DMS114 treated with DMSO at 0.1 percent for 48 hours (cell line): Measurements from ENCODE around the gene ST6GALNAC3.

ENCODE experiments used
- DNase-seq: peaks from one replicate; lab custom pipeline; 2025; ENCODE audit not compliant: unreplicated experiment; lab: John Stamatoyannopoulos, UW

Gene ST6GALNAC3

DNA sequence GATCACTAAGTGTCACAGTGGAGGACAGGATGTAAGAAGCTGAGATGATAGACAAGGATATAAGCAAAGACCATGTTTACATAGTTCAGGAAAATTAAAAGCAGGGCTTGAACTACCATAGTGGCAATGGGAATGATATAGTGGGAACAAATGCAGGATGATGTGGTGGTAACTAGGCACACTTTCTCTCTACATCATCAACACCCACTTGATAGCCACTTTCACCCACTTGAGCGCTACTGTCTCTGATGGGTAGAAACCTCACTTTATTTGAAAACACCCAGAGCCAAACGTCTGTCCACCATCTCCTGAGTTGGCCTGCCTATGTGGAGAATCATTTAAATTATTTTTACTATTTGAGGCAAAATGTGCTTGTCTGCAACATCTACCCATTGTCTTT, 487.7 kb downstream of the ST6GALNAC3 start:
- no peak for DNase-seq

DNA sequence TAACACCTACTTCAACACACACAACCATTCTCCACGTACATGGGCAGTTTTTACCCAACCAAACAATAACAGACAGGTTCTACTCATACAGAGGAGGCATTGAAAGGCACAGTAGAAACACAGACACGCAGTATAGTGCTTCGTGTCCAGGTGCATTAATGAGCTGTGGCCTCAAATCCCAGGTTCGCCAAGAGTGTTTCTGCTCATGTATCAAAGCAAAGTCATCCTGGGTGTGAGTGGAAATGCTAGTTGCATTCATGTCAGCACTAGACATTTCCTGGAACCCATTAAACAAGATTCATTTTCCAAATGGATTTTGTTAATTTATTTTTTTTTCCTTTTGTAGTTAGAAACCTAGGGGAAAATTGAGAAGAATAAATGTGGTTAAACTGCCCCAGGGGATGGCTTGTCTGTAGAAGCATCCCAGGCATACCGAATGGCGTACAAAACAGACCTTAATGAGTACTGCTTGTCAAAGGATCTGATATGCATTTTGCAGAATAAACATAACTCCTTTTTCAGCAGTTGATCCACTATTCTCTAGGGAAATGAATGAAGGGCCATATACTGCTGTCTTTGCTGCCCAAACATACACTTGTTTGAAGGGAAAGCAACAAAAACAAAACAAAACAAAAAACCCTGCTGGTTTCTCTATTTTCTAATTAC, 494.2 kb downstream of the ST6GALNAC3 start:
- no peak for DNase-seq

DNA sequence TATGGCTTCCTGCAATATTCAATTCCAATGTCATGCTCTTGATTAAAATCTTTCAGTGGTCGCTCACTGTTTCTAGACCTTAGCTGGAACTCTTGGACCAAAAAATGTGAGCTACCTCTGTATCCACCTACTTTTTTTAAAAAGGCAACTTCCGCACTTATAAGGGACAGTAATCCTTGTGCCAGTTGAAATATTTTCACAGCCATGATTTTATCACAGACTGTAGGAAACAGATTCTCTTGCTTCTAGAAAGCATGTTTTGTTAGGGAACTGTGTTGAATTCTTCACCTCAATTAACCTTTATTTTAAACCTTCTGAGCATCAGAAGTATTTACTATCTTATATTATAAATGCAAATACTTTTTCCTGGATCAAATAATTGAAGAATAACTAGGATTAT, 496.7 kb downstream of the ST6GALNAC3 start:
- no peak for DNase-seq

DNA sequence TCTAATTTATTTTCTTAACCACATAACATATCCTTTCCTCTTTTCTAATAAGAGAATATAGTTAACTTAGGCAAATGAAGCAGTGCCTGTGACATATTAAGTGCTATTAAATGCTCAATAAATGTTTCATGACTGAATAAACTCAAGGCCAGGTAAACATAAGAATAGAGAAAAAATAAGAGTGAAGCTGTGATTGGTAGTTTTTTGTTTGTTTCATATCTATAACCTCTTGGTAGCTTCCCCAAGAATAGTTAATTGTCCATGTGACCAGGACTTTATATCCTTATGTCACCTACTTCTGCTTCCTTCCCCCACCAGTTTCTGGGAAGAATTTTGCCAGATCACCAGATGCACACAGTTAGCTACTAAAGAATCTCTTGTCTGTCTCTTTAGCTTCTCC, 497.7 kb downstream of the ST6GALNAC3 start:
- no peak for DNase-seq

DNA sequence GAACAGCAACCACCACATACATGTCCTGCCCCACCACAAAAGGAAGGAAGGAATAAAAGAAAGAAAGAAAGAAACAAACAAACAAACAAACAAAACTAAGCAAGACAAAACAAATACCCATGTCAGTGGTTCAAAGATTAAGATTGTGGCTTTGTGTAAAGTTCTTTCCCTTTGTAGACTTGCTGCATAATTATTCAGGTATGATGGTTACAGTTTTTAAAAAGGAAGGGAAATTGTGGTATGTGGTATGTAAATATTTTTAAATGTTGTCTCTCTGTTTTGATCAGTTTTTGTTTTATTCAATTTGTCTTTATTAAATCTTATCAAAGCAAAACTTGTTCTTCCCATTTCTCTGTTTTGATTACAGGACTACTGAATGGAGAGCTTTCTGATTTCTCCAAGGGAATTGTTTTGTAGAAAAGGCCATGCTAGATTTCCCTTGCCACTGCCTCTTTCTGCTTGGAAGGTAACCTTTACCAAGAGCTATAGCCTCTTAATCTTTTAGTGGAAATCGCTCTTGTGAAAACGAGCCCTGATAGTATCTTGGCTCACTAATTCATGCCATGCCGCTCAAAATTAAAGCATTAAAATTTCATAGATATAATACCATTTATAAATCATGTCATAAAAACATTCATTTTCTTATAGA, 502.5 kb downstream of the ST6GALNAC3 start:
- DNase-seq, result no peak

DNA sequence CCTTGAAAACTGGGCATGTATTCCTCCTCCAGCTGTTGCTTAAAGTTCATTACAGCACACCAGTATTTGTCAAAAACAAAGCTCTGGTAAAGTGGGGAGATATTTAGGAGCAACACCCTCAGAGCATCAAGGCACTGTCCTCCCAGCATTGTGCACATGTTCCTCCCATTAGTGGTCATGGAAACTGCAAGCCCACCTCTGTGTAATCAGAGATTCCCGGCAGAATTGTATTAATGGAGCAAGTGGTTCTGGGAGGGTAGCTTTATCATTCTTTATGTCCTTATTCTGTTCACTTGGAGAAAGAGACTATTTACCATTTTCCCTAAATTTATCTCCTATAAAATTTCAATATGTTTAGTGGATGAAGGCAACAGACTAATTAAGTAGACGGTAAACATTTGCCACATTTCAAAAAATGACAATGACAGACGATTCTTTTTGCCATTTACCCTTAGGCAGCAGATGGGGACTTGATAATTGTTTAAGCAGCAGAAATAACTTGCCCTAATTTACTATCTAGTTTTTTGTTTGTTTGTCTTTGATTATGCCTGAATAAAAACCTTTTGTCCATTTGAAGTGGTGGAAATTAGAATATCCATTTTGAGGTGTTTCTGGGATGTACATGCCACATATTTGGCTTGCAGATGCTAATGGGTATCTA, 503.1 kb downstream of the ST6GALNAC3 start:
- no peak for DNase-seq

DNA sequence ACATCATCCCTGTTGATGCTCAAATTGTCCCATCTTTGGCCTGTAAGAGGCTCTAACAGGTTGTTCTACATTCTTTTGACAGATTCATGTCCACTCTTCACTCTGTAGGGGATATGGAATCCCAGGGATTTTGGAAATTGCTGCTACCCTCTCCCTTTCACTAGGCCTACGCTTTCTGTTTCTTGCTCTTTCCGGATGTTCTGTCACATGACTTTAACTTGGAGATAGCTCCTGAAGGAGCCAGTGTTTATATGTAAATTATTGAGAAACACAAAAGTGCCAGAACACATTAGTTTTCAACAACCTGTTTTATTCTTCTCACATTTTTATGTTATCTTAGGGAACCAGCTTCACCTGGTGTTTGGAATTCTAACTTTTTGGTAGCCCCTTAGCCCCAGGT, 505.7 kb downstream of the ST6GALNAC3 start:
- no peak for DNase-seq

DNA sequence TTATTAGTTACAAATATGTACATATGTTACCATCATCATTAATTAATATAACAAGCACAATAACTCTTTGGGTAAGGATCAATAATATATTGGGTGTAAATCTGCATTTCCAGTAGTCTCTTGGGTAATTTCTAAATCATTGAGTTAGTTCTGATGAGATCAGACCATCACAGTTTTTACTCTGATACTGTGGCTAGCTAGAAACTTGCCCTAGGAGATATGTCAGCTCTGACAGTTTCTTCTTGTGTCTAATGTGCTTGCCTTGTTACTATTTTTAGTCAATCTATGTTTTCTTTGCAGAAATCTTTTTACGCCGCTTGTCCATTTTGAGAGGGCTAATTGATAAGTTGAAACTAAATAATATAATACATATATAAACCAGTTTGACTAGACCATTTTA, 507.2 kb downstream of the ST6GALNAC3 start:
- no peak for DNase-seq

DNA sequence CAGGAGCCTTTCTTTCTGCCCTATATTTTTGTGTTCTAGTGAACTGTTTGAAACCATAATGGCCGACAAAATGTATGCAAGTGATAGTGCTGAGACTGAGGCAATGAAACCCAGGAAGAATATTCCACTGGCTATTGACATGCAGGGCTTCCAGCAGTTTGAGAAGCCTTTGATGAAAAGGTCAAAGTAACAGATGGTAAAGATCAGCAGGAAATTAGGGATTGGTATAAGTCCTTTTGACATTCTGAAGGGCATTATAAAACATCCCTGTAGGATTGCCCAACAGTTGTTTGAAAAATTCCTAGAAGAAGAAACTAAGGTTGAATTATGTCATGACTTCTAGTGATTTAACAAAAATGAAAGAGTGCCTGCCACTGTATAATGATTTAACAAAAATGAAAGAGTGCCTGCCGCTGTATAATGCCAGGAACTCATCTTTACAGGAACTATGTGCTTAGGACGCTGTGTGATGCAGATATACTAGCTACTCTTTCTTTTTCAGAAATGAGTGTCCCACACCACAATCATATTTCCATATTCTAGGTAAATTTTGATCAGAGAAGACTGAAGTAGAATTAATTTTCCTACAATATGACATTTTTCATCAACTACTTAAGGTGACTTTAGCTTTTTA, 508.8 kb downstream of the ST6GALNAC3 start:
- no peak for DNase-seq

DNA sequence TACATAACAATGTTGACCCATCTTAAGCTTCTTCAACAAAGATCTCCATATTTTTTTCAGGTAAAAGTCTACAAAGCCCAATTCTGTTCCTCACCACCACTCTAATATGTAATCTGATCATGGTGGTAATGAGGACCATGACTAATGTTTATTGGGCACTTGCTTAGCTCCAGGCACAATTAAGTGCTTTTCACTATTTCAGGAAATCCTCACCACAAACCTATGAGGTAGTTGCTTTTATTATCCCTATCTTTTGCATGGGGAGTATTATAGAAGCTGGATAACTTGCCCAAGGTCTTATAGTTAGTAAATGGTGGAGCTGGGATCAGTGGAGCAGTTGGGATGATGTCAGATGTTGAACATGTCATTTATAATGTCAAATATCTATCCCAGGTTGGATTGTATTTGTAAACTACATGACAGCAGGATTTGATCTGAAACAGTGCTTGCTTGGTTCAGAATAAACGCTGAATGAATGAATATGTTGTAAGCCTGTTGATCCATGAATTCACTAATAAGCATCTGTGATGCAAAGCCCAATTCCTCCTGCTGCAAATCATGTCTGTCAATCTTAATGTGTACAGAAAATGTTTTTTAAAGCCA, 509.4 kb downstream of the ST6GALNAC3 start:
- no peak for DNase-seq

DNA sequence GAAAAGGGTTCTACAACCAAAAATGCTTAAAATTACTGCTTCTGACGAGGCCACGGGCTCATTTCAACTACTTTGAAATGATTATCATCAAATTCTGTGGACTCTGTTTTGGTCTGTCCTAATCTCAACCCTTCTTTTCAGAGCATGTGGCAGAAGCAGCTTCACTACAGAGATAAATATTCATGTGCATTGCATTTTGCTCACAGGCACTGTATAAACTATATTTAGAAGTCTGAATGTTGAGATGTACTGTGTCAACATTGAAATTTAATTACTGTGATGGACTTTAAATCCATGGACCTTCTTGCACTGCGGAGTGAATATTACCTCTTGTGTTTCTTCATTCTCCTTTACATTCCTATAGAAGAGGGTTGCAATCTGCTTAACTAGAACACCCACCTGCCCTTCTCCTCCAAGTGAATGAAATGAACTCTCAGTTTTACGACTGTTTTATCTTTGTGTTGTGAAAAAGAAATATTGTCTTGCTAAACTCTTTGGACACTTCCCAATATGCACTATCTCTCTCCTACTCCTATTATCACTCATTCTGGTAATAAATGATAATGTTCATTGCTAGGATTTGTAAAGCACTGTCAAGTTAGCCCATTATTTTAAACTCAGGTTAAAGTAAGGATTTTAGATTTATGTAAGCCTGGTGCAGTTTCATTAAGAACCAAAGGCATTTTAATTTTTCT, 511.6 kb downstream of the ST6GALNAC3 start:
- no peak for DNase-seq

DNA sequence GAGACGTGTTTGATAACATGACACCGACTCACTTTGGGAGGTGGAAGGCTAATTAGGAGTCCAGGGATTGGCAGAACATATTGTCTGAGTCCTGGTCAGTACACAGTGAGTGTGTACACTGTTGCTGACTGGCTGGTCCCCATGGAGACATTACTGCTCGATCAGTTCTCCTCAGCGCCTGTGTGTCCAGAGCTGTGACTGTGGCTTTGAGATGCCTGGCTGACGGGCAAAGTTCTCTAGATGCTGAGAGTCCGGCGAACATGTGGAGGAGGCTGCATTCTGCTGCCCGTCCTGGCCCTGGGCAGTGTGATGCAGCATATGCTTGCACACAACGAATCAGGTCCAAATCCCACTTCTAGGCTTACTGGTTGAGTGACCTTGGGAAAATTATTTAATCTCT, 512.7 kb downstream of the ST6GALNAC3 start:
- DNase-seq, result no peak

DNA sequence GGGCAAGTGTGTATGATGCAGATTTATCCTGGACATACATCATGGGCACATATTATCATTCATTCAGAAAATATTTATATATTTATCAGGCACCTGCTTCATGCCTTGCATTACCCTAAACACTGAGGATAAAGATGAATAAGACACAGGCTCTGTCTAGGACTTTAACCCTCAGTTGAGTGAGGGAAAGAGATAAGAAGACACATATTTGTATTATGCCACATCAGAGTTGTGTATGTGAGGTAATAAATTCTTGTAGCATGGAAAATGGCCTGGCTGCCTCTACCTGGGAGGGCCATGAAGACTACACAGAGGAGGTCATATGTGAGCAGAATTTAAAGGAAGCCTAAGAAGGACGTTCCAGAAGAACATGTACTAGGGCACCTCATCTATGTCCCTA, 516.9 kb downstream of the ST6GALNAC3 start:
- no peak for DNase-seq

DNA sequence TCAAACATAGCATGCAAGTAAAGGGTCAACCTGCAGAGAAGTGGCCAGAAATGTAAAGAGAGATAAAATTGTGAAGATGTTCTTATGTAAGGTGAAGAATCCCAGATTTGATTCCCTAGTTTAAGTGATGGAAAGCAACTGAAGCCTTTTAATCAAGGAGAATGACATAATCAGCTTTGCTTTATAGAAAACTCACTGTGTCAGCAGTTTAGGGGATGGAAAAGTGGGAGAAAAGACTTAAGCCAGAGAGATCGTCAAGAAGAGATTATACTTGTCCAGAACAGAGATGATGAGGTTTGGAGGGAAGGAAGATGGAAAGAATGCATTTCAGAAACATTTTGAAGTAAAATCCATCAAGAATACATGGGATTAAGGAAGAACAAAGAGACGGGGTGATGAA, 517.4 kb downstream of the ST6GALNAC3 start:
- no peak for DNase-seq

DNA sequence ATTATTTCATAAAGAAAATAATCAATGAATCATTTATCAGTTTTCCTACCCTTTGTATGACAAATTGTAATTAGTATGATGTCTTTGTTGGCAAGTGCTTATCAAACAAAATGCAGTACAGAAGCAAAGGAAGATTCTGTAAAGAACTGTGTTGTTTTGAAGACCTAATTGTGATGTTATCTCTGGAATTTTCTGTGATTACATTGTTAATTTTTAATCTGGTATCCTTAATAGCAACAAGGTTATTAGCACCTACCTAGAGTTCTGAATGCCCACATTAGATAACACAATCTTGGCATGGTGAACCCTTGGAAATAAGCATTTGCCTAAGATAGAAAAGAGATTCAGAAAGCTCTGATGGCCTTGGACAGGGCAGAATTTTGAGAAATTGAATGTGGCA, 518.6 kb downstream of the ST6GALNAC3 start:
- no peak for DNase-seq

DNA sequence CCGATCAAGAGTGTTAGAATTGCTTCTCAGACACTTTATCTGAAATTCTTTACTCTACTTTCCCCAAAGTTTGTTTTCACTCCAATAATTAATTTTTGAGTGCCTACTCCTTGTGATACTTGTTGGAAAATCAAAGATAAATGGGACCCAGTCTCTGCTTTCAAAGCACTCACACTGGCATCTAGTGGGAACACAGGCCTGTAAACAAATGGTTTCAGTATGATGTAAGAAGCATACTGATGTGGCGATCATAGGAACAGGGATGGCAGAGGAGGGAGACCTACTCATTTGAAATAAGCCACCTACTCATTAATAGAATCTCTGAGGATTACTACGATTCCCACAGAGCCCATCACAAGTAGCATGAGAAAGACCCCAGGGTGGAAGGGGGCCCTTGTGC, 519.1 kb downstream of the ST6GALNAC3 start:
- DNase-seq, result no peak

DNA sequence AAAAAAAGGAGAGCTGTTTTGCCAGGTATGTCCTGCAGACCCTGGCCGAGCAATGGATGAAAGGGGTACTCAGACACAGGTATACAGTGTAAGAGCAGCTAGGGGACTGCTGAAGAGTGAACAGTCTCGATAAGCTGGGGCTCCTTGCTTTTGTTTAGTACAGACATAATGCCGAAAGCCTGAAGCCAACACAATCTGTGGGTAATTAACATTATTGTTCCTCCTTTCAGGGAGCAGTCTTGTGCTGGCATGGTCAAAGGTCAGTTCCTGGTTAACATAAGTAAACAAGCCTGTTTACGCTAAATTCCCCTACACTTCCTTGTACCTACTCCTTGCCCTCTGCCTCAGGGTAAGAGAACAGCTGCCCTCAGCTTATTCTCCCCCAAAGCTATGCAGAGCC, 520.5 kb downstream of the ST6GALNAC3 start:
- no peak for DNase-seq

DNA sequence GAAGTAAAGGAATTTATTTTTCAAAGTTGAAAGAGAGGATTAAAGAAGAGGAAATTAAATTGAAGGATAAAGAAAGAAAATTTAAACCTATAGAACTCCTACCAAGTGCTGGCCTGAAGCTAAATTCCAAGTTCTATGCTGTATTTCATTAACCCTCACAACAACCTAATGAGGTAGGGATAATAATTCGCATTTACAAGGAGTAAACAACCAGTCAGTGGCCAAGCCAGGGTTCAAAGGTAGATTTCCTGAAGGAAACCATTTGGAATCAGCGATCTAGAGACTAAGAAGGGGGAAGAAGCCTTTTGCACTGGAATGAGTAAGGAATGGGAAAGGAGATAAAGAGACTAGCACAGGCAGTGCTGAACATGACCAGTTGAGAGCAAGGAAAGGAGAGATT, 526.9 kb downstream of the ST6GALNAC3 start:
- no peak for DNase-seq

DNA sequence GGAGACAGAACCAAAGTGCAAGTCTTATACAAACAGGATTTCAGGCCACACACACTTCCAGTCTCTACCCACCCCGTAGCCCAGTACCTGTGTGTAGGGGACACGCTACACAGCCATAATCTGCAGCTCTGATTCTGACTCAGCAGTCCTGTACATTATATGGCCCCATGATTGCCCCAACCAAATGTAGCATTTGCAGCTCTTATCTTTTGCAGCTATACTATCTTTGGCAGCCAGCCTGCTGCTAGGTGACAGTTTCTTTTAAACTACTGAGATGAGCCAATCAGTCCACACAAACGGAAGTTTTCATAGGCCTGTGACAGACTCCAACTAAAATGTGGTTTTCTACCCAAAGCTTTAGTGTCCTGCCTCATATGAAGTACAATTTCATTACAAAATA, 533.2 kb downstream of the ST6GALNAC3 start:
- DNase-seq, result no peak

DNA sequence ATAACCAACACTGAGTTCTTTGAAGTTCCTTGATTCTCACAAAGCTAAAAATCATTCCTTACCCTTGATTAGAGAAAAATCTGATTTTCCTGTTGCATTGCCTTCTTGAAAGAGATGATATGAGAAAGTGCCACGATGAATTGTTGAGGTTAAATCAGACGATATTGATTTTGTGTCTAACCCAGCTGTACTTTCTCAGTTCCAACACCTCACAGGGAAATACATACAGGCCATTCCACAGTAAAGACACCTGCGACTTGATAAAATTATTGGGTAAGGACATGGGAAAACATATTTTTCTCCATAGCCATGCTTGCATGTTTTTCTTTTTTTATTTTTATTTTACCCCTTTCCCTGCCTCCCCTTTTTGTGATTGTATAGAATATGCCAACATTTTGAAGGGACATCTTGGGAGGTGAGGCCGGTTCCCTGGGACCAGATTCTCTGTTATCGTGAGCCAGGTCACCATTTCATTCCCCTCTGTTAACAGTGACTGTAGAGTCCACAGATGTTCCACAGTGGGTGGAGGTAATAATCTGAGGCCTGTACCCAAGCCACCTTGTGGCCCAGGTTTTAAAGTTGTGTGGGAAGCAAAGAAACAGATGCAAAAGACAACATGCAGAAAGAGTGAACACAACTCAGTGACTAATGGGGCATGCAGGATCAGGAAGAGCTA, 537.4 kb downstream of the ST6GALNAC3 start:
- DNase-seq, result no peak

DNA sequence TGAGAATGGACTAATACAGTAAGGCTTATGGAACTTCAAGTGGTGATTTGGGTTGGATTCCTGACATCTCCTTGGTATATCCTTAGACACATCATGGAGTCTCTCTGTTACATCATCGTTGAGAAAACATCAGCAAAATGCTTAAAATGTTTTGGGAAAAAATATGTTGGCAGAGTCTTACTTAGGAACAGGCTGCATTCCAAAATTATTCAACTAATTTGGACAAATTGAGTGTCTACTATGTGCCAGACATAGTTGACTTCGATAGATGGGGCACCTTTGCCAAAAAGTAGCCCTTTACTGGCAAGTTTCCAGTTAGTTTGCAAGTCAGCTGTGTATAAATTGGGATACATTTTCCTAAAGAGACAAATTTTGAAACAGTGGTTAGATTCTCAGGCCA, 539.3 kb downstream of the ST6GALNAC3 start:
- DNase-seq, result no peak
